ENCODE measurements around the gene EGR4. TPM values are rescaled to one million over a fixed set of nuclear protein-coding genes. Genes with fewer than 3 reads are reported as not detected.

EGR4 gene
- total RNA-seq, 1 donor from 2014 or later: 0.19 TPM

DNA sequence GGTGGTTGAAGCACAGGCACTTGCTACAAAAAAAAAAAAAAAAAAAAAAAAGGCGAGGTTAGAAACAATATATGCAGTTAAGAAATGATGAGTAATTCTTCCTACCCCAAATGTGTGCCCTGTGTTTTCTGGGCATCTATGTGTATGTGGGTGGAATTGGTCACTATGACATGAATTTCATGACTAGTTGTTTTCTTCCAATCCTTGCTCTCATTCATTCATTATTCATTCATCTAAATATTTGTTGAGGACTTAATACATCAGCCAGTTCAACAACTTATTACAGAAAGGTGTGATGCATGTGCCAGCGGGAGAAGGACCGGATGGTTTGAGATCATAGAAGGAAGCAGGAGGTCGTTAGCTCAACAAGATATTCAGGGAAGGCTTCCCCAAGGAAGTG lies 8.3 kb upstream of the EGR4 start:
- no peak for DNase-seq (ENCODE audit: extremely low spot score, unreplicated experiment)
- Mint-ChIP-seq H3K36me3 (no peaks in the 10 kb centered on the region), H3K4me1 (ENCODE audit: unreplicated experiment) (no peaks in the 10 kb centered on the region), H3K27ac (no peak overlapping the region), H3K9me3 (no peaks in the 10 kb centered on the region), H3K27me3 (peaks cover 82% of the 10 kb centered on the region), H3K4me3 (no peak overlapping the region)
- TF ChIP-seq, protein P1, sequence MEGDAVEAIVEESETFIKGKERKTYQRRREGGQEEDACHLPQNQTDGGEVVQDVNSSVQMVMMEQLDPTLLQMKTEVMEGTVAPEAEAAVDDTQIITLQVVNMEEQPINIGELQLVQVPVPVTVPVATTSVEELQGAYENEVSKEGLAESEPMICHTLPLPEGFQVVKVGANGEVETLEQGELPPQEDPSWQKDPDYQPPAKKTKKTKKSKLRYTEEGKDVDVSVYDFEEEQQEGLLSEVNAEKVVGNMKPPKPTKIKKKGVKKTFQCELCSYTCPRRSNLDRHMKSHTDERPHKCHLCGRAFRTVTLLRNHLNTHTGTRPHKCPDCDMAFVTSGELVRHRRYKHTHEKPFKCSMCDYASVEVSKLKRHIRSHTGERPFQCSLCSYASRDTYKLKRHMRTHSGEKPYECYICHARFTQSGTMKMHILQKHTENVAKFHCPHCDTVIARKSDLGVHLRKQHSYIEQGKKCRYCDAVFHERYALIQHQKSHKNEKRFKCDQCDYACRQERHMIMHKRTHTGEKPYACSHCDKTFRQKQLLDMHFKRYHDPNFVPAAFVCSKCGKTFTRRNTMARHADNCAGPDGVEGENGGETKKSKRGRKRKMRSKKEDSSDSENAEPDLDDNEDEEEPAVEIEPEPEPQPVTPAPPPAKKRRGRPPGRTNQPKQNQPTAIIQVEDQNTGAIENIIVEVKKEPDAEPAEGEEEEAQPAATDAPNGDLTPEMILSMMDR (conservative IDR thresholded peaks at IDR 0.05): no peak

DNA sequence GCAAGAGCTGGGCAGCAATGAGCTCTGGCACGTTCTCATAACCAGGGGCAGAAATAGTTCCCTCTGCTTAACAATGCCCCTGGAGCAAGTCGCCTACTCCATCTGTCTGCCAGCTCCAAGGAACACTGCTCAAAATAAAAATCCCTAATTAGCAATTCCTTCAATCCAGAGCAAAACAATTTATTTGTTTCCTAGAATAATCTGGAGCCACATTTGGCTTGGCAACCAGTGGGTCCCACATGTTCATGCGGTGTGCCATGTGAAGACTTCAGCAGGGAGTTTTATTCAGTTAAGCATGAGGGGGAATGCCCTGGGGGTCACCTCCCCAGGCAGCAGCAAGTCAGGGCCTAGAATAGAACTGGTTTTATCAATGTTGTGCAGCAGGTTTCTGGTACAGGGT lies 7.6 kb upstream of the EGR4 start:
- H3K4me1 Mint-ChIP-seq (ENCODE audit: unreplicated experiment): no peaks in the 10 kb centered on the region
- TF ChIP-seq, protein P1 (conservative IDR thresholded peaks at IDR 0.05): no peak
- peaks cover 85% of the 10 kb centered on the region for H3K27me3 Mint-ChIP-seq

DNA sequence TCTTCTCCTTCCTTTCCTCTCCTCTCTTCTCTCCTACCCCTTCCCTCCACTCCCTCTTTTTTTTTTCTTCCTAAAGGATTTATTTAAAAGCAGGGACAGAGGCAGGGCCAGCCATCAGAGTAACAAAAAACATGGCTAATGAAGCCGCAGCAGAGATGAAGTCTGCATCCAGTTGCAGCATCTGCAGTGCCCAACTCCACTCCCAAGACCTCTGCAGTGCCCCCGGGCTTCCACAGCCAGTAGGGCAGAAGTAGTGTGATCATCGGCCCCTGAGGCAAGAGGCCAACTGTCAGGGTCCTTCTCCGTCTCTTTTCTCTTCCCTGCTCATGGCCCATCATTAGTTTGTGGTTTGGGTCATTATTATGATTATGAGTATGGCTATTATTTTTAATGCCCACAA lies 4.2 kb upstream of the EGR4 start:
- TF ChIP-seq, protein P1 (conservative IDR thresholded peaks at IDR 0.05): no peak
- Mint-ChIP-seq H3K4me1 (ENCODE audit: unreplicated experiment) (no peaks in the 10 kb centered on the region), H3K27me3 (peaks cover 89% of the 10 kb centered on the region), H3K4me3 (no peak overlapping the region), H3K27ac (no peak overlapping the region), H3K9me3 (no peaks in the 10 kb centered on the region), H3K36me3 (no peaks in the 10 kb centered on the region)
- no peak for DNase-seq (ENCODE audit: extremely low spot score, unreplicated experiment)

More for the DNA sequence above, 7.6 kb upstream of the EGR4 start:
- no peaks in the 10 kb centered on the region for H3K9me3 Mint-ChIP-seq
- no peaks in the 10 kb centered on the region for H3K36me3 Mint-ChIP-seq
- no peak overlapping the region for H3K27ac Mint-ChIP-seq
- no peak for DNase-seq (ENCODE audit: extremely low spot score, unreplicated experiment)
- H3K4me3 Mint-ChIP-seq: no peak overlapping the region

DNA sequence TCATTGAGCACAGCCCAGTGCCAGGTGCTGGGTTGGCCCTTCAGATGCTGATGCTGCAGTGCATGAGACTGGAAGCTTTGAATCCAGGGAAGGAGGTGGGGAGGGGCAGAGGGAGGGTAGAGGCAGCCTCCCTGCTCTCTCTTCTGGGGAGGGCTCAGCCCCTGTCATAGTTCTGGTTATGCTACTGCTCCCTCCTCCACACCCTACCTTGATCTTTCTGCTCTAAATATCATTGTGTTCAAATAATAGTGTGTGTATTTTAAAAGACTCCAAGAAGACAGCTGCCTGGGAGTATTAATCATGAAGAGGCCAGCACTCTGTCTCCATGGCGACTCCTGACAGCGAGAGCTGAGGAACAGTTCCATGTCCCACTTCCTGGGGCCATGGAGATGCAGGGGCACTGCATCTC lies 3.8 kb upstream of the EGR4 start:
- Mint-ChIP-seq H3K27me3 (peaks cover 89% of the 10 kb centered on the region), H3K27ac (no peak overlapping the region), H3K9me3 (no peaks in the 10 kb centered on the region), H3K36me3 (no peaks in the 10 kb centered on the region), H3K4me1 (ENCODE audit: unreplicated experiment) (no peaks in the 10 kb centered on the region), H3K4me3 (no peak overlapping the region)
- no peak for DNase-seq (ENCODE audit: extremely low spot score, unreplicated experiment)
- TF ChIP-seq, protein P1 (conservative IDR thresholded peaks at IDR 0.05): no peak

DNA sequence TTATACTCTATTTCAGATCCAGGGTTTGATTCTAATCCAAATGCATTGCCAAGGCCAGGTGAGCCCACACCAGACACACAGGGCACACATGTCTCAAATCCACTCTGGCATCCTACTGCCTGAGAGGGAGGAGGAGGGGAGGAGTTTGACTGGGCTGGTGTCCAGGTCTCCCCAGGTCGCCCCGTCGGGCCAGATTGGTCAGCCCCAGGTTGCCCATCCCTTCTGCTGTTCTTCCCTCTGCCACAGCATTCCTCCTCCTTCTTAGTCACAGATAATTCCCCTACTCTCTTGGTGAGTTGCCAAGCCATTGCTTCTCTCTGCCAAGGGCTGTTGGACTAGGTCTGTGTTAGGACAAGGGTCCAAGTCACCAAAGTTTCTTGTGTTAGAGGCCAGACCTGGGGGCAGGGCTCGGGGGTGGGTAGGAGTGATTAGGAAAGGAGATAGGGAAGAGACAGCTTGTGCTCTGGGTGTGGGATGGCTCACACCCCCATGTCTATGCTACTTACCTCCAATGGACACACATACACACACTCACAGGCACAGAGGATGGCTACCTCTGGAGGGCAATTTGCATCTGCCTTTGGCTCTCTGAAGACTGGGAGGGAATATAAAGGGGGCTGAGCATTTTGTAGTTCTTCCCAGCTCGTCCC lies 2.5 kb upstream of the EGR4 start:
- no peak overlapping the region for H3K4me3 Mint-ChIP-seq
- no peak for DNase-seq (ENCODE audit: extremely low spot score, unreplicated experiment)
- no peak overlapping the region for H3K27ac Mint-ChIP-seq
- TF ChIP-seq, protein P1 (conservative IDR thresholded peaks at IDR 0.05): no peak
- no peaks in the 10 kb centered on the region for H3K4me1 Mint-ChIP-seq (ENCODE audit: unreplicated experiment)
- H3K27me3 Mint-ChIP-seq: peaks cover 90% of the 10 kb centered on the region
- H3K9me3 Mint-ChIP-seq: no peaks in the 10 kb centered on the region
- H3K36me3 Mint-ChIP-seq: no peaks in the 10 kb centered on the region
